ENCODE measurements around the gene ADAMTS12.

ADAMTS12 gene

GRCh38 chr5:33701951-33702350 lies 189.8 kb downstream of the ADAMTS12 start:
- DNase-seq = no peak

GRCh38 chr5:33701251-33701650 lies 190.5 kb downstream of the ADAMTS12 start:
- no peak for DNase-seq

- DNase-seq = no peak
These were observed 195.4 kb downstream of the ADAMTS12 start for GRCh38 chr5:33696411-33696810.

- DNase-seq = no peak
These were observed 198.8 kb downstream of the ADAMTS12 start for GRCh38 chr5:33692980-33693379.

- no peak for DNase-seq
These were observed 199.9 kb downstream of the ADAMTS12 start for GRCh38 chr5:33691856-33692255.

- no peak for DNase-seq
These were observed 201.2 kb downstream of the ADAMTS12 start for GRCh38 chr5:33690374-33691135.

GRCh38 chr5:33688526-33688925 lies 203.3 kb downstream of the ADAMTS12 start:
- no peak for DNase-seq

- DNase-seq = no peak
These were observed 203.7 kb downstream of the ADAMTS12 start for GRCh38 chr5:33688066-33688465.

- no peak for DNase-seq
These were observed 205.7 kb downstream of the ADAMTS12 start for GRCh38 chr5:33685873-33686755.

GRCh38 chr5:33684496-33685159 lies 207.2 kb downstream of the ADAMTS12 start:
- DNase-seq = no peak

- DNase-seq = no peak
These were observed 212.0 kb downstream of the ADAMTS12 start for GRCh38 chr5:33679791-33680190.

- DNase-seq = no peak
These were observed 215.8 kb downstream of the ADAMTS12 start for GRCh38 chr5:33675958-33676464.

GRCh38 chr5:33671700-33672291 lies 220.0 kb downstream of the ADAMTS12 start:
- DNase-seq = no peak

GRCh38 chr5:33662722-33663427 lies 228.9 kb downstream of the ADAMTS12 start:
- DNase-seq = no peak

- no peak for DNase-seq
These were observed 232.1 kb downstream of the ADAMTS12 start for GRCh38 chr5:33659526-33660169.

- DNase-seq = no peak
These were observed 233.9 kb downstream of the ADAMTS12 start for GRCh38 chr5:33657804-33658440.

GRCh38 chr5:33657176-33657575 lies 234.6 kb downstream of the ADAMTS12 start:
- DNase-seq = no peak

- DNase-seq = no peak
These were observed 240.9 kb downstream of the ADAMTS12 start for GRCh38 chr5:33650911-33651310.

- DNase-seq = no peak
These were observed 242.0 kb downstream of the ADAMTS12 start for GRCh38 chr5:33649549-33650482.

Measured in activated gamma-delta T cell treated with Interleukin-2 at 50 U/mL for 16 hours (primary cell).